Measurements from ENCODE around the gene HEPACAM2. TPM values are rescaled to one million over a fixed set of nuclear protein-coding genes. Genes with fewer than 3 reads are reported as not detected.

The HEPACAM2 gene
- total RNA-seq, 1 experiment from 2014 or later, result not detected

DNA sequence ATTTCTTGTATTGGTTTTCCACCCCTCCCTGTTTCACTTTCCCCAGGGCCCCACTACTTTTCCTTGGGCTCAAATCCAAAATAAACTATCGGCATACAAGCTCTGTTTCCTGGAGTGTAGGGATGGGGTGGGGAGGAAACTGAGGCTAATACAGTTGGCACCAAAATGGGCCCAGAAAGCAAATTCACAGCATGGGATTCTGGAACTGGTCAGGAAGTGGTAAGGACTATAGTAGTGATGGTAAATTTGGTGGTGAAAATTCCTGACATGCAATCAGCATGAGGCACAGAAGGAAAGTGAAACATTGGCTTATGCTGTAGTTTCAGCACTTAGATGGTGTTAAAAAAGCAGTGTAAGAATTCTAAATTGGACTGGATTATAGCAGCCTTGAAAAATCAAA, 69.4 kb downstream of the HEPACAM2 start:
- H3K4me1 ChIP-seq (ENCODE audit: insufficient read depth, low read length), result no peaks in the 10 kb centered on the region
- no peaks in the 10 kb centered on the region for H3K36me3 Mint-ChIP-seq (ENCODE audit: insufficient read depth in 1 of 3, low read depth in 3 of 3)
- no peak overlapping the region for H3K56ac ChIP-seq (ENCODE audit: insufficient read length, low read depth, low read length)
- H3K23ac ChIP-seq (ENCODE audit: insufficient read length, low read depth, low read length), result no peak overlapping the region
- TF ChIP-seq CTCF (conservative IDR thresholded peaks at IDR 0.05), result no peak
- H4K91ac ChIP-seq (ENCODE audit: insufficient read length, low read depth, low read length), result no peak overlapping the region
- no peaks in the 10 kb centered on the region for H3K9me3 Mint-ChIP-seq
- no peak for DNase-seq
- peaks cover 0 to 4% of the 10 kb centered on the region in 2 experiments; a peak in 1 of 4 replicates for H3K4me1 Mint-ChIP-seq
- no peak overlapping the region for H3K27ac Mint-ChIP-seq
- no peak overlapping the region for H3K4ac ChIP-seq (ENCODE audit: low read depth, low read length)
- H3K14ac ChIP-seq (ENCODE audit: insufficient read depth, low read length), result no peak overlapping the region
- H2BK20ac ChIP-seq (ENCODE audit: low read depth, low read length, poor library complexity, severe bottlenecking), result no peak overlapping the region
- WGBS (ENCODE audit: extremely low coverage, insufficient read length, low lambda C conversion rate), result no CpG with 5 or more reads among the region's 1 CpG
- H3K27me3 ChIP-seq (ENCODE audit: insufficient read depth, low read length), result no peaks in the 10 kb centered on the region
- no peak overlapping the region for H3K9ac ChIP-seq (ENCODE audit: extremely low read depth, insufficient read length, low read length)
- H3T11ph ChIP-seq (ENCODE audit: low read length), result no peak overlapping the region
- H2BK15ac ChIP-seq (ENCODE audit: low read depth, low read length), result no peak overlapping the region
- H4K20me1 ChIP-seq (ENCODE audit: control insufficient read depth, insufficient read depth, insufficient read length), result no peaks in the 10 kb centered on the region
- no peak overlapping the region for H3K18ac ChIP-seq (ENCODE audit: insufficient read length, low read depth, low read length)
- no peak overlapping the region for H2AFZ ChIP-seq (ENCODE audit: low read length)
- H3K79me2 ChIP-seq (ENCODE audit: insufficient read depth, low read length), result no peaks in the 10 kb centered on the region
- no peak overlapping the region for H2BK5ac ChIP-seq (ENCODE audit: insufficient read length, low read length)
- H3K4me3 Mint-ChIP-seq, result no peak overlapping the region
- H2AK5ac ChIP-seq (ENCODE audit: insufficient read length, low read length), result no peak overlapping the region
- H4K5ac ChIP-seq (ENCODE audit: insufficient read length, low read depth, low read length), result no peak overlapping the region
- H3K79me1 ChIP-seq (ENCODE audit: insufficient read depth, low read depth, low read length, poor library complexity, severe bottlenecking), result no peaks in the 10 kb centered on the region
- H3K4me2 ChIP-seq (ENCODE audit: insufficient read depth, insufficient read length, low read length), result no peak overlapping the region
- no peak overlapping the region for H2BK12ac ChIP-seq (ENCODE audit: insufficient read length, low read depth, low read length)
- no peaks in the 10 kb centered on the region for H3K23me2 ChIP-seq (ENCODE audit: insufficient read length, low read depth, low read length, poor library complexity, severe bottlenecking)
- no peak overlapping the region for H4K8ac ChIP-seq (replicated peaks; ENCODE audit: insufficient read length, low read depth, low read length)
- H3K9me3 ChIP-seq (ENCODE audit: control insufficient read depth, low read depth, low read length), result no peaks in the 10 kb centered on the region
- H2BK120ac ChIP-seq (ENCODE audit: low read depth, low read length, poor library complexity, severe bottlenecking), result no peak overlapping the region
- H3K27me3 Mint-ChIP-seq (ENCODE audit: low read depth), result peaks cover 4% of the 10 kb centered on the region
- H3K27ac ChIP-seq (ENCODE audit: insufficient read length, low read depth, low read length), result no peak overlapping the region
